ELR (cell line): ENCODE results near the gene AASS.
A peak's percentile ranks its signal among the peaks of the same experiment; 100 is the strongest.

ENCODE experiments used
- DNase-seq: peaks from one replicate; pipeline ENCODE4 v3.0.0-alpha.2; 2015; ENCODE audit warnings: low read depth

AASS gene

GRCh38 chr7:122038904-122039303, 105.1 kb downstream of the AASS start:
- DNase-seq: peak; percentile 60

DNA sequence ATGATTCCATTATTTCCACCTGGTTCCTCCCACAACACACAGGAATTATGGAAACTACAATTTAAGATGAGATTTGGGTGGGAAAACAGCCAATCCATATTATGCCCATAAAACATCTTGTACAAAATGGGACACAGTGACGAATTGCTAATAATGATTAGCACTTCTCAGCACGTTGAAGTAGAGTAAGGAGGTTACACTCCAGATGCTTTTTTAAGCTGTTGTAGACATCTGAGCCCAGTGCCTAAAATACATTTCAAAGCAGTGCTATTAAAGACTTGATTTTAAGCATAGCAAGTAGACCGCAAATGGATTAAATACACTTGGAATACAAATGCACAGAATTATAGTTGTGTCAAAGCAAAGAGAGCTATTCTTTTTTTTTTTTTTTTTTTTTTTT, 105.9 kb downstream of the AASS start:
- no peak for DNase-seq

DNA sequence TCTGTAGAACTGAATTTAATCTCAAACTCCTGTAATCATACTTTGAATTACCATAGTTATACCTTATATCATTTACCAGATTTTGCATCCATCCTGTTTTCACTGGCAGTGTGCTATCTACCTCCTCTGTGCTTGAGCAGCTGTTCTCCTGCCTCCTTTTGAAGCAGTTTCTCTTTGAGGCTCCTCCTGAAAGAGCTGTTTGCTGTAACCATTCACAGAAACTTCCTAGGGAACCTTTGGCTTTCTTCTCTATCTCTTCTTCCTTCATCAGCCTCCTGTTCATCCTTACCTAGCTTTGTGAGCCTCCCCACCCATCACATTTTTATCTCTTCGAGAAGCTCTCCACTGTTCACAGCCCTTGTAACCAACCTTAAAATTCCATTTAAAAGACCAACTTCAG, 108.2 kb downstream of the AASS start:
- no peak for DNase-seq

- no peak for DNase-seq
Observed at GRCh38 chr7:122033641-122034040, 110.4 kb downstream of the AASS start.

GRCh38 chr7:122027058-122027457, 117.0 kb downstream of the AASS start:
- no peak for DNase-seq
